ENCODE results near the gene GNAI1. TPM values are rescaled to one million over a fixed set of nuclear protein-coding genes. Genes with fewer than 3 reads are reported as not detected.

Gene GNAI1
- total RNA-seq, 6 experiments from 2014 or later = 58.8 to 70.9 (median 66.4) TPM

- DNase-seq = no peak
- H3K36me3 Mint-ChIP-seq (ENCODE audit: low read depth) = peaks cover 8% of the 10 kb centered on the region
- H3K9me3 Mint-ChIP-seq = no peaks in the 10 kb centered on the region
- H3K27ac Mint-ChIP-seq = no peak overlapping the region
- peaks cover 43% of the 10 kb centered on the region for H3K4me1 Mint-ChIP-seq (ENCODE audit: low read depth)
- H3K4me3 Mint-ChIP-seq = no peak overlapping the region
- no peak for TF ChIP-seq CTCF (IDR thresholded peaks at IDR 0.05)
- H3K27me3 Mint-ChIP-seq (ENCODE audit: insufficient read depth) = 0 out of 2 replicates have a peak, but pooled peaks cover 3% of the 10 kb centered on the region
Observed at GRCh38 chr7:80132594-80132993, 2.0 kb upstream of the GNAI1 start.

GRCh38 chr7:80133361-80134114 is 1.1 kb upstream of the GNAI1 start:
- H3K27me3 Mint-ChIP-seq (ENCODE audit: insufficient read depth) = 0 out of 2 replicates have a peak, but pooled peaks cover 3% of the 10 kb centered on the region
- DNase-seq = peak; percentile 30
- peak overlapping the region; percentile 84 for H3K27ac Mint-ChIP-seq
- peak; percentile 48; the same call in 1 of the 2 replicates for TF ChIP-seq CTCF (IDR thresholded peaks at IDR 0.05)
- H3K4me3 Mint-ChIP-seq = peak overlapping the region; percentile 83
- no peaks in the 10 kb centered on the region for H3K9me3 Mint-ChIP-seq
- peaks cover 11% of the 10 kb centered on the region for H3K36me3 Mint-ChIP-seq (ENCODE audit: low read depth)
- peaks cover 53% of the 10 kb centered on the region for H3K4me1 Mint-ChIP-seq (ENCODE audit: low read depth)

GRCh38 chr7:80134115-80134535 is 506 bp upstream of the GNAI1 start:
- 0 out of 2 replicates have a peak, but pooled peaks cover 3% of the 10 kb centered on the region for H3K27me3 Mint-ChIP-seq (ENCODE audit: insufficient read depth)
- DNase-seq = no peak
- no peak for TF ChIP-seq CTCF (IDR thresholded peaks at IDR 0.05)
- H3K27ac Mint-ChIP-seq = peak overlapping the region; percentile 84
- peaks cover 11% of the 10 kb centered on the region for H3K36me3 Mint-ChIP-seq (ENCODE audit: low read depth)
- H3K4me1 Mint-ChIP-seq (ENCODE audit: low read depth) = peaks cover 59% of the 10 kb centered on the region
- no peaks in the 10 kb centered on the region for H3K9me3 Mint-ChIP-seq
- peak overlapping the region; percentile 83 for H3K4me3 Mint-ChIP-seq

GRCh38 chr7:80135309-80136104 is 876 bp downstream of the GNAI1 start:
- Mint-ChIP-seq H3K9me3 (no peaks in the 10 kb centered on the region), H3K27me3 (ENCODE audit: insufficient read depth) (0 out of 2 replicates have a peak, but pooled peaks cover 3% of the 10 kb centered on the region), H3K4me1 (ENCODE audit: low read depth) (peaks cover 70% of the 10 kb centered on the region), H3K4me3 (peak overlapping the region; percentile 96), H3K36me3 (ENCODE audit: low read depth) (peaks cover 14% of the 10 kb centered on the region), H3K27ac (peak overlapping the region; percentile 89)
- no peak for DNase-seq
- TF ChIP-seq CTCF (IDR thresholded peaks at IDR 0.05) = peak; percentile 10; the same call in 1 of the 2 replicates

- no peaks in the 10 kb centered on the region for H3K9me3 Mint-ChIP-seq
- peak overlapping the region; percentile 89 for H3K27ac Mint-ChIP-seq
- H3K4me1 Mint-ChIP-seq (ENCODE audit: low read depth) = peaks cover 78% of the 10 kb centered on the region
- TF ChIP-seq CTCF (IDR thresholded peaks at IDR 0.05) = no peak
- H3K4me3 Mint-ChIP-seq = peak overlapping the region; percentile 96
- 0 out of 2 replicates have a peak, but pooled peaks cover 3% of the 10 kb centered on the region for H3K27me3 Mint-ChIP-seq (ENCODE audit: insufficient read depth)
- peaks cover 20% of the 10 kb centered on the region for H3K36me3 Mint-ChIP-seq (ENCODE audit: low read depth)
- peak; percentile 61 for DNase-seq
Observed at GRCh38 chr7:80136261-80137055, 1.8 kb downstream of the GNAI1 start.

Data from HFFc6 (cell line).